Keratinocyte (primary cell): ENCODE measurements around the gene URGCP. TPM values are rescaled to one million over a fixed set of nuclear protein-coding genes. Genes with fewer than 3 reads are reported as not detected.

Source experiments
- DNase-seq: peaks from one replicate; pipeline ENCODE4 v3.0.0-alpha.2; 2011; ENCODE audit warnings: low read depth, missing footprints, low spot score
- FAIRE-seq: peaks from 2 replicates; lab custom pipeline; 2011; peaks lifted over from hg19 to GRCh38; lab: Jason Lieb, UNC
- H2AFZ ChIP-seq: 2 replicates; pipeline ENCODE4 v1.6.0; 2012; ENCODE audit warnings: low read length, control low read depth, inconsistent platforms; ENCODE audit not compliant: control insufficient read depth
- H3K27ac ChIP-seq: 2 replicates; pipeline ENCODE4 v1.5.1; 2011; ENCODE audit warnings: low read length; ENCODE audit not compliant: control insufficient read depth, insufficient read depth
- H3K27me3 ChIP-seq: 3 replicates; pipeline ENCODE4 v1.6.0; 2011; ENCODE audit warnings: low read length; ENCODE audit not compliant: control insufficient read depth, insufficient read depth; ENCODE audit errors: extremely low read depth
- H3K36me3 ChIP-seq, 2 experiments: 2 replicates in 1 of 2; 3 replicates in 1 of 2; pipeline ENCODE4 v1.5.1; 2011; ENCODE audit warnings: low read length in 2 of 2, mild to moderate bottlenecking in 1 of 2; ENCODE audit not compliant: control insufficient read depth in 2 of 2, insufficient read depth in 2 of 2; ENCODE audit errors: extremely low read depth in 1 of 2
- H3K4me1 ChIP-seq: 3 replicates; pipeline ENCODE4 v1.5.1; 2011; ENCODE audit warnings: low read length; ENCODE audit not compliant: control insufficient read depth, insufficient read depth; ENCODE audit errors: extremely low read depth
- H3K4me2 ChIP-seq: 3 replicates; pipeline ENCODE4 v1.6.0; 2011; ENCODE audit warnings: low read depth, low read length; ENCODE audit not compliant: control insufficient read depth, insufficient read depth; ENCODE audit errors: extremely low read depth
- H3K4me3 ChIP-seq, 3 experiments: fragments of 200-600 bp in 1 of 3; sonication (generic) in 1 of 3; 2 replicates in 2 of 3; 3 replicates in 1 of 3; pipeline ENCODE4 v1.5.1; 2011 to 2016; ENCODE audit warnings: low read length in 3 of 3, mild to moderate bottlenecking in 3 of 3, control low read depth in 2 of 3, inconsistent platforms in 1 of 3, low read depth in 1 of 3, mixed read lengths in 1 of 3, mixed run types in 1 of 3, moderate library complexity in 1 of 3; ENCODE audit not compliant: control insufficient read depth in 2 of 3, insufficient read depth in 2 of 3; ENCODE audit errors: extremely low read depth in 1 of 3
- H3K79me2 ChIP-seq: 2 replicates; pipeline ENCODE4 v1.6.0; 2012; ENCODE audit warnings: low read length; ENCODE audit not compliant: control insufficient read depth, insufficient read depth
- H3K9ac ChIP-seq: 3 replicates; pipeline ENCODE4 v1.6.0; 2011; ENCODE audit warnings: low read length; ENCODE audit not compliant: control insufficient read depth, insufficient read depth; ENCODE audit errors: extremely low read depth
- H3K9me1 ChIP-seq: 3 replicates; pipeline ENCODE4 v1.6.0; 2011; ENCODE audit warnings: low read length; ENCODE audit not compliant: control insufficient read depth, insufficient read depth; ENCODE audit errors: extremely low read depth
- H3K9me3 ChIP-seq: 2 replicates; pipeline ENCODE4 v1.5.1; 2012; ENCODE audit warnings: low read depth, low read length; ENCODE audit not compliant: control insufficient read depth
- H4K20me1 ChIP-seq: 3 replicates; pipeline ENCODE4 v1.6.0; 2011; ENCODE audit warnings: low read length; ENCODE audit not compliant: control insufficient read depth, insufficient read depth; ENCODE audit errors: extremely low read depth
- EZH2 ChIP-seq: IDR thresholded peaks from one replicate; pipeline ENCODE4 v1.6.1; 2012; ENCODE audit warnings: inconsistent platforms, mild to moderate bottlenecking, low read length, moderate library complexity
- dilution Hi-C: fragments of 300-500 bp; cut with MboI; formaldehyde crosslinking; loops from one replicate; pipeline ENCODE4 v1.7.0; 2020; ENCODE audit warnings: low sequenced_read_pairs; ENCODE audit not compliant: extremely low pct_ligation_motif_present
- polyA plus RNA-seq, 5 experiments: library from polyadenylated mRNA; depleted of rRNA in 3 of 5; stranded (reverse) in 3 of 5; stranded (forward) in 1 of 5; unstranded in 1 of 5; fragments of >200 nt; gene quantifications; 1 replicate in 1 of 5; 2 replicates in 3 of 5; 3 replicates in 1 of 5; pipeline versions ENCODE4 v1.2.1 to v1.2.3, GENCODE V29; 2011 to 2012; ENCODE audit warnings: missing spikeins in 2 of 5, low read depth in 1 of 5, low replicate concordance in 1 of 5
- TF ChIP-seq, protein P1 (sequence below), 3 experiments: IDR thresholded peaks in 1 of 3; conservative IDR thresholded peaks in 1 of 3; optimal IDR thresholded peaks in 1 of 3; 2 replicates in 2 of 3; 3 replicates in 1 of 3; pipeline versions ENCODE3 to v1.5.1; 2011; ENCODE audit warnings: low read length in 3 of 3, mild to moderate bottlenecking in 3 of 3, moderate library complexity in 2 of 3, control low read depth in 1 of 3, inconsistent platforms in 1 of 3; ENCODE audit not compliant: insufficient read depth in 2 of 3; ENCODE audit errors: extremely low read depth in 1 of 3

The URGCP gene
- polyA plus RNA-seq, 1 donor (not counting 4 experiments of a cell fraction or from before 2014, with no cell fraction given): 27.6 TPM

DNA sequence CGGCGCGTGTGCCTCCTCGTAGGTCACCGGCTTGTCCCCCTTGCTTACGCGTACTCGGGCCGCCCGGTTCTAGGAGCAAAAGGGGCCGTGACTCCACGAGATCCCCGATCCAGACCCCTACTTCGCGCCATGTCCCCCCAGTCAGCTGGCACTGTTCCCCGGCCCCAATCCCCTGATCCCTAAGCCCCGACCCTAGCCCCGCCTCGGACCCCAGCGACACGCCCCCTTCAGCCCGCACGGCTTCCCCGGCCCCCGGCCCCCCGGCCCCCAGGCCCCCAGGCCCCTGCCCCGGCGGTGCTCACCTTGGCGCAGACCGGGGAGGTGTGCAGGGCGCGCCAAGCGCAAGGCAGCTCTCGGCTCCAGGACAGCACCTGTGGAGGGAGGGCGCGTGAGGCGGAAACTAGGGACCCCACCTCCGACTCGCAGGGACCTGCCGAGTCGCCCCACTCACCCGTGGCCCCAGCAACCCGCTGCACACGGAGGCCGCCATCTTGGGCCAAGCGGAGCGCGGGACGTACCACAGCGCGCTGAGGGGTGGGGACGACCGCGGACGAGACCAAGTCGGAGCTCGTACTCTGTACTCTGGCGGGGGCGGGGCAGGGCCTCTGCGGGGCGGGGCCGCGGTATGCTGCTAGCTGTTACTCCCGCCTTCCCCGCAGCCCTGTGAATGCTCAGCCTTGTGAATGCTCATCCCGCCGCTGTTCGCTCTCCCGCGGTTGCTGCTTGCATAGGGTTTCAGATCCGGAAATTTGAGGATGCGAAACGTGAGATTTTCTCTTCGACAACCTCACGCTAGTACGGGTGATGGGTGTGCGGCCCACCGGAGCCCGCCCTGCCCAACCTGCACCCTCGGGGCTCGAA, 37.2 kb downstream of the URGCP start, which contains the start of gene MRPS24:
Gene MRPS24 (minus strand): TSS at position 512 of the 861 bp plus-strand sequence. CDS start 22 bp downstream, at position 490.
- Histone ChIP-seq H3K27ac (peak within 1 kb of the TSS; percentile 97), H4K20me1 (no peaks in the 10 kb centered on the region), H3K79me2 (peaks cover 8% of the 10 kb centered on the region), H2AFZ (peak within 1 kb of the TSS; percentile 97), H3K36me3 (peaks cover 10 to 12% of the 10 kb centered on the region in 2 experiments), H3K27me3 (no peaks in the 10 kb centered on the region), H3K9me3 (peaks cover 4% of the 10 kb centered on the region), H3K9ac (peak within 1 kb of the TSS; percentile 92), H3K4me2 (peak within 1 kb of the TSS; percentile 98), H3K4me3 (peak within 1 kb of the TSS; percentile 67 to 84 (median 76)), H3K9me1 (no peaks in the 10 kb centered on the region), H3K4me1 (peaks cover 43% of the 10 kb centered on the region)
- dilution Hi-C loops: no loop called here
- no peak for TF ChIP-seq EZH2
- FAIRE-seq (no peak), DNase-seq (peak; percentile 57)

GRCh38 chr7:43868681-43869005, 37.8 kb downstream of the URGCP start:
- Histone ChIP-seq H3K9me1 (no peaks in the 10 kb centered on the region), H3K4me2 (peak overlapping the region; percentile 98), H4K20me1 (no peaks in the 10 kb centered on the region), H2AFZ (peak overlapping the region; percentile 65), H3K9ac (peak overlapping the region; percentile 92), H3K9me3 (peaks cover 4% of the 10 kb centered on the region), H3K27ac (peak overlapping the region; percentile 73), H3K27me3 (no peaks in the 10 kb centered on the region), H3K36me3 (peaks cover 8 to 9% of the 10 kb centered on the region in 2 experiments), H3K79me2 (peaks cover 8% of the 10 kb centered on the region), H3K4me3 (peak overlapping the region; percentile 67 to 84 (median 76)), H3K4me1 (peaks cover 38% of the 10 kb centered on the region)
- FAIRE-seq (no peak), DNase-seq (no peak)
- TF ChIP-seq EZH2: no peak
- TF ChIP-seq, protein P1, sequence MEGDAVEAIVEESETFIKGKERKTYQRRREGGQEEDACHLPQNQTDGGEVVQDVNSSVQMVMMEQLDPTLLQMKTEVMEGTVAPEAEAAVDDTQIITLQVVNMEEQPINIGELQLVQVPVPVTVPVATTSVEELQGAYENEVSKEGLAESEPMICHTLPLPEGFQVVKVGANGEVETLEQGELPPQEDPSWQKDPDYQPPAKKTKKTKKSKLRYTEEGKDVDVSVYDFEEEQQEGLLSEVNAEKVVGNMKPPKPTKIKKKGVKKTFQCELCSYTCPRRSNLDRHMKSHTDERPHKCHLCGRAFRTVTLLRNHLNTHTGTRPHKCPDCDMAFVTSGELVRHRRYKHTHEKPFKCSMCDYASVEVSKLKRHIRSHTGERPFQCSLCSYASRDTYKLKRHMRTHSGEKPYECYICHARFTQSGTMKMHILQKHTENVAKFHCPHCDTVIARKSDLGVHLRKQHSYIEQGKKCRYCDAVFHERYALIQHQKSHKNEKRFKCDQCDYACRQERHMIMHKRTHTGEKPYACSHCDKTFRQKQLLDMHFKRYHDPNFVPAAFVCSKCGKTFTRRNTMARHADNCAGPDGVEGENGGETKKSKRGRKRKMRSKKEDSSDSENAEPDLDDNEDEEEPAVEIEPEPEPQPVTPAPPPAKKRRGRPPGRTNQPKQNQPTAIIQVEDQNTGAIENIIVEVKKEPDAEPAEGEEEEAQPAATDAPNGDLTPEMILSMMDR (optimal IDR thresholded peaks at IDR 0.05 in 1 of 3, IDR thresholded peaks at IDR 0.05 in 1 of 3, conservative IDR thresholded peaks at IDR 0.05 in 1 of 3; ENCODE audit: extremely low read depth in 1 of 3, insufficient read depth in 2 of 3, low read length in 3 of 3): no peak
- dilution Hi-C loops: no loop called here
